ENCODE measurements around the gene HBG2. TPM values are rescaled to one million over a fixed set of nuclear protein-coding genes. Genes with fewer than 3 reads are reported as not detected.

HBG2 gene
- total and polyA plus RNA-seq, 9 of the 15 experiments (the other 6 are each of a cell fraction or from before 2014, with no cell fraction given) = 1,626 to 58,619 (median 10,515) TPM

DNA sequence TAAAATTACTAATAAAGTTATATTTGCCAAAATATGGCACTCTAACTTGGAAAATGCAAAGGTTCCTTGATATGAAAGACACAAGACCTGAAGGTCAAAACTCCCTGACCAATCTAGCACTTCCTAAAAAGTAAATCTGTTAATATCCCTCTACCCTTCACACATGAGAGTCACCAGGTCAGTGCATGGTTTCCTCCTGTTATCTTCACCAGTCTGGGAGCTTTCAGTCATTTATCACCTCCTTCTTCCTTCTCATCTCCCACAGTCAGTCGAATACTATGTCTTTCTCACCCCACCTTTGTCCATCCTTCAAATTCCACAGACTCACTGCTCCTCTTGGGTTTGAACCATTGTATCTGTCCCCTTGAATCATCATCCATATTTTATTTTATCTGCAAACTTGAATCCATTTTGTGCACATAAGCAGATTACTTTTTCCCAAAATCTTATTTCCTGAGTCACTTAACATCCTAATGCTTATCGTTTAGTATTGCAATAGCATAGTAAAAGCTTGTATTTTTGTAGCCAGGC, 12.5 kb upstream of the HBG2 start (continued):
- TF ChIP-seq MYBL2 (IDR thresholded peaks at IDR 0.05; ENCODE audit: low read depth) (no peak), MYBL2 (CRISPR knock-in tag; IDR thresholded peaks at IDR 0.05; ENCODE audit: borderline replicate concordance) (no peak), ZNF324 (CRISPR knock-in tag; IDR thresholded peaks at IDR 0.05) (no peak), ZNF253 (CRISPR knock-in tag; conservative IDR thresholded peaks at IDR 0.05) (no peak), ZNF778 (CRISPR knock-in tag; IDR thresholded peaks at IDR 0.05) (no peak), PYGO2 (tag; IDR thresholded peaks at IDR 0.05) (no peak), POLR2AphosphoS2 (IDR thresholded peaks at IDR 0.05; ENCODE audit: low read length) (peak; percentile 93; the same call in 1 of the 2 replicates), ZC3H8 (IDR thresholded peaks at IDR 0.05) (no peak), ZNF77 (CRISPR knock-in tag; IDR thresholded peaks at IDR 0.05) (peak; percentile 16; the same call in 1 of the 2 replicates), NR2F6 (CRISPR knock-in tag; IDR thresholded peaks at IDR 0.05) (no peak), C11orf30 (IDR thresholded peaks at IDR 0.05; ENCODE audit: low read depth) (peak; percentile 34; the same call in 1 of the 2 replicates), ZNF175 (CRISPR knock-in tag; IDR thresholded peaks at IDR 0.05; ENCODE audit: low read depth) (no peak), GATAD2B (IDR thresholded peaks at IDR 0.05; ENCODE audit: borderline replicate concordance) (no peak), ZNF282 (CRISPR knock-in tag; IDR thresholded peaks at IDR 0.05) (no peak), RBM17 (IDR thresholded peaks at IDR 0.05; ENCODE audit: borderline replicate concordance, low read depth, low read length) (no peak), ZNF212 (CRISPR knock-in tag; IDR thresholded peaks at IDR 0.05) (no peak)
- TF ChIP-seq, protein P1, sequence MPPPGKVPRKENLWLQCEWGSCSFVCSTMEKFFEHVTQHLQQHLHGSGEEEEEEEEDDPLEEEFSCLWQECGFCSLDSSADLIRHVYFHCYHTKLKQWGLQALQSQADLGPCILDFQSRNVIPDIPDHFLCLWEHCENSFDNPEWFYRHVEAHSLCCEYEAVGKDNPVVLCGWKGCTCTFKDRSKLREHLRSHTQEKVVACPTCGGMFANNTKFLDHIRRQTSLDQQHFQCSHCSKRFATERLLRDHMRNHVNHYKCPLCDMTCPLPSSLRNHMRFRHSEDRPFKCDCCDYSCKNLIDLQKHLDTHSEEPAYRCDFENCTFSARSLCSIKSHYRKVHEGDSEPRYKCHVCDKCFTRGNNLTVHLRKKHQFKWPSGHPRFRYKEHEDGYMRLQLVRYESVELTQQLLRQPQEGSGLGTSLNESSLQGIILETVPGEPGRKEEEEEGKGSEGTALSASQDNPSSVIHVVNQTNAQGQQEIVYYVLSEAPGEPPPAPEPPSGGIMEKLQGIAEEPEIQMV (tag; conservative IDR thresholded peaks at IDR 0.05; ENCODE audit: low read depth) = no peak
- TF ChIP-seq, protein P2, sequence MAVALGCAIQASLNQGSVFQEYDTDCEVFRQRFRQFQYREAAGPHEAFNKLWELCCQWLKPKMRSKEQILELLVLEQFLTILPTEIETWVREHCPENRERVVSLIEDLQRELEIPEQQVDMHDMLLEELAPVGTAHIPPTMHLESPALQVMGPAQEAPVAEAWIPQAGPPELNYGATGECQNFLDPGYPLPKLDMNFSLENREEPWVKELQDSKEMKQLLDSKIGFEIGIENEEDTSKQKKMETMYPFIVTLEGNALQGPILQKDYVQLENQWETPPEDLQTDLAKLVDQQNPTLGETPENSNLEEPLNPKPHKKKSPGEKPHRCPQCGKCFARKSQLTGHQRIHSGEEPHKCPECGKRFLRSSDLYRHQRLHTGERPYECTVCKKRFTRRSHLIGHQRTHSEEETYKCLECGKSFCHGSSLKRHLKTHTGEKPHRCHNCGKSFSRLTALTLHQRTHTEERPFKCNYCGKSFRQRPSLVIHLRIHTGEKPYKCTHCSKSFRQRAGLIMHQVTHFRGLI (CRISPR knock-in tag; IDR thresholded peaks at IDR 0.05) = no peak
- TF ChIP-seq, protein P3, sequence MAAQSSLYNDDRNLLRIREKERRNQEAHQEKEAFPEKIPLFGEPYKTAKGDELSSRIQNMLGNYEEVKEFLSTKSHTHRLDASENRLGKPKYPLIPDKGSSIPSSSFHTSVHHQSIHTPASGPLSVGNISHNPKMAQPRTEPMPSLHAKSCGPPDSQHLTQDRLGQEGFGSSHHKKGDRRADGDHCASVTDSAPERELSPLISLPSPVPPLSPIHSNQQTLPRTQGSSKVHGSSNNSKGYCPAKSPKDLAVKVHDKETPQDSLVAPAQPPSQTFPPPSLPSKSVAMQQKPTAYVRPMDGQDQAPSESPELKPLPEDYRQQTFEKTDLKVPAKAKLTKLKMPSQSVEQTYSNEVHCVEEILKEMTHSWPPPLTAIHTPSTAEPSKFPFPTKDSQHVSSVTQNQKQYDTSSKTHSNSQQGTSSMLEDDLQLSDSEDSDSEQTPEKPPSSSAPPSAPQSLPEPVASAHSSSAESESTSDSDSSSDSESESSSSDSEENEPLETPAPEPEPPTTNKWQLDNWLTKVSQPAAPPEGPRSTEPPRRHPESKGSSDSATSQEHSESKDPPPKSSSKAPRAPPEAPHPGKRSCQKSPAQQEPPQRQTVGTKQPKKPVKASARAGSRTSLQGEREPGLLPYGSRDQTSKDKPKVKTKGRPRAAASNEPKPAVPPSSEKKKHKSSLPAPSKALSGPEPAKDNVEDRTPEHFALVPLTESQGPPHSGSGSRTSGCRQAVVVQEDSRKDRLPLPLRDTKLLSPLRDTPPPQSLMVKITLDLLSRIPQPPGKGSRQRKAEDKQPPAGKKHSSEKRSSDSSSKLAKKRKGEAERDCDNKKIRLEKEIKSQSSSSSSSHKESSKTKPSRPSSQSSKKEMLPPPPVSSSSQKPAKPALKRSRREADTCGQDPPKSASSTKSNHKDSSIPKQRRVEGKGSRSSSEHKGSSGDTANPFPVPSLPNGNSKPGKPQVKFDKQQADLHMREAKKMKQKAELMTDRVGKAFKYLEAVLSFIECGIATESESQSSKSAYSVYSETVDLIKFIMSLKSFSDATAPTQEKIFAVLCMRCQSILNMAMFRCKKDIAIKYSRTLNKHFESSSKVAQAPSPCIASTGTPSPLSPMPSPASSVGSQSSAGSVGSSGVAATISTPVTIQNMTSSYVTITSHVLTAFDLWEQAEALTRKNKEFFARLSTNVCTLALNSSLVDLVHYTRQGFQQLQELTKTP (IDR thresholded peaks at IDR 0.05; ENCODE audit: low read depth in 1 of 2, partially characterized antibody in 2 of 2) = no peak
- TF ChIP-seq, protein P4, sequence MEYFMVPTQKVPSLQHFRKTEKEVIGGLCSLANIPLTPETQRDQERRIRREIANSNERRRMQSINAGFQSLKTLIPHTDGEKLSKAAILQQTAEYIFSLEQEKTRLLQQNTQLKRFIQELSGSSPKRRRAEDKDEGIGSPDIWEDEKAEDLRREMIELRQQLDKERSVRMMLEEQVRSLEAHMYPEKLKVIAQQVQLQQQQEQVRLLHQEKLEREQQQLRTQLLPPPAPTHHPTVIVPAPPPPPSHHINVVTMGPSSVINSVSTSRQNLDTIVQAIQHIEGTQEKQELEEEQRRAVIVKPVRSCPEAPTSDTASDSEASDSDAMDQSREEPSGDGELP (CRISPR knock-in tag; IDR thresholded peaks at IDR 0.05; ENCODE audit: borderline replicate concordance) = no peak
- TF ChIP-seq, protein P5, sequence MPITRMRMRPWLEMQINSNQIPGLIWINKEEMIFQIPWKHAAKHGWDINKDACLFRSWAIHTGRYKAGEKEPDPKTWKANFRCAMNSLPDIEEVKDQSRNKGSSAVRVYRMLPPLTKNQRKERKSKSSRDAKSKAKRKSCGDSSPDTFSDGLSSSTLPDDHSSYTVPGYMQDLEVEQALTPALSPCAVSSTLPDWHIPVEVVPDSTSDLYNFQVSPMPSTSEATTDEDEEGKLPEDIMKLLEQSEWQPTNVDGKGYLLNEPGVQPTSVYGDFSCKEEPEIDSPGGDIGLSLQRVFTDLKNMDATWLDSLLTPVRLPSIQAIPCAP (CRISPR knock-in tag; IDR thresholded peaks at IDR 0.05; ENCODE audit: borderline replicate concordance) = no peak
